Stimulated activated naive CD4-positive, alpha-beta T cell treated with Interleukin-2 at 50 U/mL for 16 hours (primary cell): Measurements from ENCODE around the gene LAPTM5.
"Not testable (repeated sequence)": the region's sequence is repeated elsewhere in the genome, so short reads cannot be mapped to it uniquely, and the experiment has no call there.

Experiments
- DNase-seq: peaks from one replicate; lab custom pipeline; 2025; lab: John Stamatoyannopoulos, UW

Gene LAPTM5

DNA sequence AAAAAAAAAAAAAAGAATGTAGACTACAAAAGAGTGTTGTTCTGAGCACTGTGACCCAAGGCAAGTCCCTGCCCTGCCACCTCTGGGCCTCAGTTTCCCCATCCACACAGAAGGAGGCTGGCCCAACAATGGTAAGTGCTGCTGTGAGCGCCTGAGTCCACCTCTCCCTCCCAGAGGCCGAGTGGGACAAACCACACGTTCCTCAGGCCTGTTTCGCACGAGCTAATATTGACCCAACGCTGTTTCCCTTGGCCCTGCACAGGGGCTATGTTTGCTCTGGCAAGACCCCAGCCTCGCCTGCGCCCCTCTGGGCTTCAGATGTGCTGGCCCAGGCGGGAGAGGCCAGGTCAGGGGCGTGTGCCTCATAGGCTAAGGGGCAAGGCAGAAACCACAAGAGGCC is 12.6 kb upstream of the LAPTM5 start:
- DNase-seq: no peak

DNA sequence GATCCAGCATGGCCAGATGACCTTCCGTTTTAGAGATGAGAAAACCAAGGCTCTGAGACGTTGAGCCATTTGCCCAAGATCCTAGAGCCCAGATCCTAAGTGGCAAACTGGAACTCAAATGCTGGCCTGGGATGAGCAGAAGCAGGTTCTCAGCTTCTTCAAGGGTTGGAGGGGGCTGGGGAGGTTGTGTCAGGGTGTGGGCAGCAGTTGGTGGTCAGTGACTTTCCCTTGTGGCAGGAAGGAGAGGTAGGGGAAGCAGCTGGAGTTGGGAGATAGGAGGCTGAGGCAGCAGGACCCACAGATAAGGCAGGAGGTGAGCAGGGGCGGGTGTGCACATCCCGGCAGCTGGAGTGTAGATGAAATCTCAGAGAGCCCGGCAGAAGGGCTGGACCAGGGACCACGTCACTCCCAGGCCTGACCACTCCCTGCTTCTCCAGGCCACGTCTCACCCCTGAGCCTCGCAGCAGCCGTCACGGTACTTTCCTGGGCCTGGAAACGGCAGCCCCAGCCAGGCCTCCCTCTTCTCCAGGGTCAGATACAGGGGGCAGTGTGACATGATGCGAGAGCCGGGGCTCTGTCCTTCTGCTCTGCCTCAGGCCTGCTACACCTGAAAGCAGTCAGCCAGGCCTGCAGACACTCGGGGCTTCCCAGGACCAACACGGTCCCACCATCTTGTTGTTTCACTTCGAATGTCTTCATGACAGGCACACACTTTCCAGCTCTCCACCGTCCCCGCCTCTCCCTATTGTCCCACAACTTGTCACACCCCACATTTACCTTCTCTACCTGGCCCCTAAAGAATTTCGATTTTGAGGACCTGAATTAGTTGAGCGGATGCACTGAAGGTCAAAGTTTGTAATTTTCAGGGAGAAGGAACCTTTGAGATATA is 11.5 kb upstream of the LAPTM5 start:
- no peak for DNase-seq

DNA sequence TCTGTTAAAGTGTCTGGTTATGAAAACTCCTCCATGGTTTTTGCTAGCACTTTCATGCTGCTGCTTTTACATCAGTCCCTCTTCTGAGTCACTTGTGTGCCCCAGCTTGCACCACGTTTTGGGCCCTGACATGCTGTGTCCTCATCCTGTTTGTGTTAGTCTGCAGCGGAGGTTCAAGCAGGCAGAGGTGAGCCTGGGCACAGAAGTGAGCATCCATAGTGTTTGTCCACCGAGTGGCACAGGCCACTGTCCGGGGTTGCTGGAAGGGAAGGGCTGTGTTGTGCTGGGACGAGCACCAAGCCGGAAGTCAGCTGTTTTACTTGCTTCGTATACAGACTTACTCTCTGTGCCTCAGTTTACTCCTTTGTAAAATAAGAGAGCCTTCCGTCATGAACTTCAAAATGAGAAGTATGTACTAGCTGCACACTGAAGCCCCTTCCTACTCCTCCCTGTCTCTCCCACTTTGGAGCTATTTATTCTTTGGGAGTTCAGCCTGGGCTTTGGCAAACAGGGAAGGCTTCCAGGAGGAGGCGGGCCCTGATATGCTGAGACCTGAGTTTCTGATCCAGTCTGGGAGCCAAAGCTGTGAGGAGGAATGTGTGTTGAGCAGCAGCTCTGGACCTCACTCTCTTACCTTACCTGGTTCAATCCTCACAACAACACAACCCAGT is 10.7 kb upstream of the LAPTM5 start:
- no peak for DNase-seq

DNA sequence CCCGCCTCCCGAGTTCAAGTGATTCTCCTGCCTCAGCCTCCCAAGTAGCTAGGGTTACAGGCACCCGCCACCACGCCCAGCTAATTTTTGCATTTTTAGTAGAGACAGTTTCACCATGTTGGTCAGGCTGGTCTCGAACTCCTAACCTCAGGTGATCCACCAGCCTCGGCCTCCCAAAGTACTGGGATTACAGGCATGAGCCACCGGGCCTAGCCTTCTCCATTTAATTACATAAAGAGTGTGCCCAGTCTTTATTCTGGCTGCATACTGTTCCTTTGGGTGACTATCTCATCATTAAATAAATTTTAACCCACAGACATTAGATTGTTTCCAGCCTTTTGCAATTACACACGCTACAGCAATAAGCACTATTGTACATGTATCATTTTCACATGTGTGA is 9.4 kb upstream of the LAPTM5 start:
- DNase-seq: not testable (repeated sequence)

DNA sequence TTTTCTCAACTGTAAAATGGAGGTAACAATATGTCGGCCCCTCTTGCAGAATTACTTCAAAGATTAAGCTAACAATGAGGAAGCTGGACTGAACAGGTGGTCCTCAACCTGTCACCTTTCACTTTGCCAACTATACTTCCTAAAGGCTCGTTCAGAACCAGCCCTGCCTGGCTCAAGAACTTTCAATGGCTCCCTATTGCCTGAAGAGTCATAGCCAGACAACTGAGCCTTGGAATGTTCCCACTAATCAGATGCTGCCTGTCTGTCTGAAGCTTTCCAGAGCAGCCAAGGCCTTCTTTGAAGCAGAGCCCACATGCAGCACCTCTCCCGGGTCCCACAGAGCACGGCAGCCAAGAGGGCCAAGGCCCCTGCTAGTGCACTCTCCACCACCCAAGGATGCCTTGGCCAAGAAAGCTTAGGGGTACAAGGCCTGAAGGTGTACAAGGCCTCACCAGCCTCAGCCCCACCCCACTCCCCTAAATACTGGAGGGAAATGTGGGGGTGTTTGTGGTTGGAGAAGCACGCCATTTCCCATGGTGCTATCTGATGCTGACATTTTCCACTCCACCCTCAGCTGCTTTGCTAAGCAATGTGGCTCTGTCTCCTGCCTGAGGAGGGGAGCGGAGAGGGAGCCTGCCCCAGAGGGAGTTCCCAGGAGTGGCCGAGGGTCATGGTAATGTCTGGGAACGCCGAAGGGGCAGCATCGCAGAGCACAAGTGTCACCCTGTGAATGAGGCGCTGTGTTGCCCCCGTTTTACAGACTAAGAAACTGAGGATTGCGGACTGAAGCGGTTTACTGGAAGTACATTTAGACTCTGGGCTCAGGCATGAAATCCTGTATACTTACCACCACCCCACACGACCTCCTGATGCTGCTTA is 8.2 kb upstream of the LAPTM5 start:
- DNase-seq: no peak

DNA sequence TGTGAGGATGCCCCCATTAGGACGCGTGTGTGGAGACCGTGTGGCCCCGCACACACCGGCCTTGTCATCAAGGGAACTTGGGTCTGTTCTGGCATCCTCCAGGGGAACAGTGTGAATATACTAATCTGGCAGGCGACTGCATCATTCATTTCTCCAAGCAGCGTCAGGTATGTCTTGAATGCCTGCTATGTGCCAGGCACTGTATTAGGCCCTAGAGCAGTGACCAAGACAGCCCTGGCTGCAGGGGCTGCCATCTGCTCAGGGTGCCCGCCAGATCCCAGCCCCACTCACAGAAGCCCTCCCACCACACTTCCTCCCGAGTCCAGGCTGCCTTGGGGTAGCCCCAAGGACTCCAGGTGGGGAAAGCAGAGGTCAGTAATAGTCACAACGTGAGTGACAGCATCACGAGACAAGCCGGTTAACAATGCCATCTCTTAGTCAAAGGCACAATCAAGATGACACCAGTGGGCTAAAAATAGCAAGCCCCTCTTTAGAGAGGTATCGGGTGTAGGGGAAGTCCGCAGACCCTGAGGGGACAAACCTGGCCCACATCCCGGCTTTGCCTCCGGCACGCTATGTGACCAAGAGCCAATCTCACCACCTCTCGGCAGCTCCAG is 7.5 kb upstream of the LAPTM5 start:
- no peak for DNase-seq

DNA sequence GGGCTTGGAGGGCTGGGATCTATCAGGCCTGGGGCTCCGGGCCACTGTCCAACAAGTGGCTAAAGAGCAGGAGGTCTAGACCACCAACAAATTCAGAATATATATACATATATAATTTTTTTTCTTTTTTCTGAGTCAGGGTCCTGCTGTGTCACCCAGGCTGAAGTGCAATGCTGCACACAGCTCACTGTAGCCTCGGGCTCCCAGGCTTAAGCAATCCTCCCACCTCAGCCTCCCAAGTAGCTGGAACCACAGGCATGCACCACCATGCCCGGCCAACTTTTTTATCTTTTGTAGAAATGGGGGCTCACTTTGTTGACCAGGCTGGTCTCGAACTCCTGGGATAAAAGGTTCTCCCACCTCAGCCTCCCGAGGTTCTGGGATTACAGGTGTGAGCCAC is 6.8 kb upstream of the LAPTM5 start:
- DNase-seq: no peak

DNA sequence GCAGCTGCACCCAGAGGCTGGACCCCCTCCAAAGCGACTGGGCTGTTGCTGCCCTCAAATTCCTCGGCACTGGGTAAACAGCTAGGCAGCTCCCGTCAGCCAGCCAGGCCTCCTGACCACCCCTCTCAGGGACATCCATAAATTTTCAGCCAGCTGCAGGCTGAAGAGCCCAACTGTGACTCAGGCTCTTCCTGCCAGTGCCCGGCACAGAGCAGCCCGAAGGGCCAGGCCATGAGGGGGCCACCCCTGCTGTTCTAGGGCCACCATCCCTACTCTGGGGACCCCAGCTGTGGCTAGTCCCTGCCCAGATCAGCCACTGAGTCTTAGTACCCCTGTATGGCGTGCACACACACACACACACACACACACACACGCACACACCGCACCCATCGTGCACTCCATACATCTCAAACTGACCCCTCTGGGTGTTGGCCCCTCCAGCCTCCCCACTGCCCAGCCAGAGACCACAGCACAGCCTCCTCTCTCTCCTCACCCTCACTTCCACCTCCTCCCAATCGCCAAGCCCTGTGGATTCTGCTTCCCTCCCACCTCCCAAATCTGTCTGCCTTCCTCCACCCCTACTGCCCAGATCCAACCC is 6.2 kb upstream of the LAPTM5 start:
- no peak for DNase-seq

DNA sequence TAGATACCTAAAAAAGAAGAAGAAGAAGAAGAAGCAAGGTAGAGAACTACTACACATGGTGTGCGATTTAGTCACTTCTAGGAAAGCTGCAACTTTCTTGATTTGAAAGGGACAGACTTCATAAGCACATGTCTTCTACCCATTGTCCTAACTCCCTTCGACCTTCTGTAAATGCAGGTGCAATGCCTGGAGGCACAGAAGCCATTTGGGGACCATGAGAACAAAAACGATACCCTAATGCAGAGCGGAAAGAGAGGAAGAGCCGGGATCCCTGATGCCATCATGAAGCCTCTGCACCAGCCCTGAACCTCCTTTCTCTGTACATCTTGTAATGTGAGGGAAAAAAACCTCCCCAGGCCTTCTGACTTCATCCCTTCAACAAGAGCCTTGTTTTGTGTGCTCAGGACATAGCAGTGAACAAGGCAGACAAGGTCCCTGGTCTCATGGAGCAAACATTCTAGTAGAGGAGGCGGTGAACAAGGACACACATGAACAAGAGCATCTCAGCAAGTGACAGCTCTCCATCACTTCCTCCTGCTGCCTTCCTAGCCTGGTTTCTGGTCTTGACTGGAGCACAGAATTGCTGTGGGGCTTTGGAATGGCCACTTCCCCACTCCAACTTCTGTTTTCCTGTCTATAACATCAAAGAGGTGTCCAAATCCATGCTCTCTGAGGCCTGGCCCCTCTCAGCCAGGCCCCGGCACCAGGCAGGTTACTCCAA is 5.5 kb upstream of the LAPTM5 start:
- no peak for DNase-seq

DNA sequence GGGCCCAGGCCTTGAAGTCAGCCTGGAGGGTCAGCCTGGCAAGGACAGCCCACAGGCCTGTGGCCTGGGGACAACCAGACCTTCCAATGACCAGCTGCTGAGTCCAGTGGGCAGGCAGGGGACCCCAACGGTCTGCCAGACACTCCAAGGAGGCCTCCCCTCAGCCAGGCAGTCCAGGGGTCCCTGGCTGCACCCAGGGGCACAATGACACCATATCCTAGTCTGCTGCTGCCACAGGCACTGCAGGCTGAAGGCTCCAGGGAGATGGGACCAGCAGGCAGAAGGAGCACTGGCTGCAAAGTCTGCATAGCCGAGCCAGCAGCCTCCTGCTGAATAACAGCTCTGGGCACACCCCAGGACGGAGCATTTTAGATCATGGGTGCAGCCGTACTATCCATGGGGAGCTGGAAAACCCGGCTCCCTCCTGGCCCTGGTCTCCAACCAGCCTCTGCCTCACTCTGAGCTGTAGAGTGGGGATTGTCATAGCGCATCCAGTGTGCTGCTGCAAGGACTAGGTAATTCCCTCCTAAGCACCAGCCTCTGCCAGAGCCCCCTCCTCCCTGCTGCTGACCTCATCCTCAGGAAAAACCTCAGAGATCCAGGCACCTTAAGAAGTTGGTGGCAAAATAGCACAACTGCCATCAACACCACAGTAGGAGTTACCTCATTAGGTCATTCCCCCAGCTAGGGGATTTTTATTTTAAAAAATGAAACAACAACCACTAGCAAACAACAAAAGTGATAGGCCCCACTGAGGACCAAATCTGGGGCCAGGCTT is 4.8 kb upstream of the LAPTM5 start:
- DNase-seq: no peak

DNA sequence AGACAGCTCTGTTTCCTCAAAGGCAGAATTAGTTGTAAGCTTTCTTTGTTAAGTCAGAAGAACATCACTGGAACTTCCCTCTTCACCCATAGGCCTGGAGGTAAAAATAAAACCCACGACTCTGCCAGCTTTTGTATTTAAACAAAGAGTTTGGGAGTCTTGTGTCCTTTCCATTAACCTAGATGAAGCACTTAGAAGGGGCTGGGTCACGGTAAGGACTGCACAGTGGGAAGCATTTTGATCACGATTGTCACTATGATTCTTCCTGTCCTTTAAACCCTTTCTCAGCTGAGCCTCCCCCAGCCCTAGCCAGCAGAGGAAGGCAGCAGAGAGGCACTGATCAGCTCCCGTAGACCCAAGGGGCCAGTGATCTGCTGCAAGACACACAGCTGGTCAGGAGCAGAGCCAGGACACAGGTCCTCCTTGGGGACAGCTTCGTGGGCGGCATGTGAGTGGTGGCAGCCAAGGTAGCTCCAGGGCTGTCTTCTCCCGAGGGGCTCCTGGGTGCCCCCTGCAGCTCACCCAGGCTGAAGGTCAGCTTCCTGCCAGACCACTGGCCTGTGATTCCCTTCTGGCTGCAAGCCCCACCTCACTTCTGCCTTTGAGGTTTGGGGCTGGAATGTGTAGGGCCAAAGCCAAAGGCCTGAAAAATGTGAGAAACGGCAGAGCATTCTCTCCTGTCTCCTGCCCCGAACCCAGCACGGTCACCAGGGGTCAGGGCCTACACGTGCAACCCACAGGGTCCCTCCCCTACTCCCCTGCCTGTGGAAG is 4.0 kb upstream of the LAPTM5 start:
- DNase-seq: no peak

DNA sequence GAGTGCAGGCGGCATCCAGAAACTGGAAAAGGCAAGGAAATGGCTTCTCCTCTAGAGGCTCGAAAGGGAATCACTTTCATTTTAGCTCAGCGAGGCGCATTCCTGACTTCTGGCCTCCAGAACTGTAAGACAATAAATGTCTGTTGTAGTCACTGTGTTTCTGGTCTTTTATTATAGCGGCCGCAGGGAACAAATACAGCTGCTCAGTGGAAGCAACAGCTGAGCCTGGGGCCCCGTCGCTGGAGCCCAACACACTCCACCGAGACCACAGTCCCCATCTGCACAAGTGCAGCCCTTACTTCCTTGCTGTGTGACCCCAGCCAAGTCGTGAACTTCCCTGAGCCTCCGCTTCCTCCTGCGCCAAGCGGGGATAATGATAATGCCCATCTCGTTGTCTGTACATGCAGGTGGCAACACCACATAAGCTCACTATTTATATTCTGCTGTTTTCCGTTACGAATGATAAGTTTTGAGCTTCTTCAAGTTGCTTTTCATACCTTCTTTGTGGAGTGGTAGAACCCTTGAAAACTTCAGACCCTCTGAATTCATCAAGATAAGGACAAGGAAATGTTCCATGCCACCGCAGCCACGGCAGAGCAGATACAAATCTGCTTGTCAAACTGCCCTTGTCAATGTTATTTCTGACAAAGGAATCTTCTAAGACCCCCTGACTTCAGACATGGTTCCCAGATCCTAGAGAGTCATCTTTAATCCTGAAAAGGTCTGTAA is 3.2 kb upstream of the LAPTM5 start:
- no peak for DNase-seq

DNA sequence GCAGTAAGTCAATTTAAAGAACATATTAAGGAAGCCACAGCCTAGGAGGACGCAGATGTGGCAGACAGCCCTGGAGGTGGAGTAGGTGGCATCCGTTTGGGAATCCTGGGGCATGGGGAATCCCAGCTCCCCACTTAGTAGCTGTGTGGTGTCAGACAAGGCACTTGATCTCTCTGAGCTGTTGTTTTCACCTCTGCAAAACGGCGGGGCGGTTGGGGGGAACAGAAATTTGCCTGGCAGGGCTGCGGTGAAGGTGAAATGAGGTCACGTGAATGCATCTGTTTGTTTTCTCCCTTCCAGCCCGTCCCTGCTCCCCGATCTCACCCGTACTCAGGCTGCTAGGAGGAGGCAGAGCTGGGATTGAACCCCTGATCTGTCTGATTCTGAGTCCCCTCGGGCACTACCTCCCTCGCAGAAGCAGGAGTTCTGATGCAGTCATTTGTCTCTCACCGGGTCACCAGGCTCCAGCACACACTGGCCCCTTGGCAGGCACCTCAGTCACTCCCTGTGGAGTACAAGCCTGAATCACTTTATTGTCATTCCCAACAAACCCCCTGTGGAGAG is 2.2 kb upstream of the LAPTM5 start:
- peak; percentile 54 for DNase-seq

DNA sequence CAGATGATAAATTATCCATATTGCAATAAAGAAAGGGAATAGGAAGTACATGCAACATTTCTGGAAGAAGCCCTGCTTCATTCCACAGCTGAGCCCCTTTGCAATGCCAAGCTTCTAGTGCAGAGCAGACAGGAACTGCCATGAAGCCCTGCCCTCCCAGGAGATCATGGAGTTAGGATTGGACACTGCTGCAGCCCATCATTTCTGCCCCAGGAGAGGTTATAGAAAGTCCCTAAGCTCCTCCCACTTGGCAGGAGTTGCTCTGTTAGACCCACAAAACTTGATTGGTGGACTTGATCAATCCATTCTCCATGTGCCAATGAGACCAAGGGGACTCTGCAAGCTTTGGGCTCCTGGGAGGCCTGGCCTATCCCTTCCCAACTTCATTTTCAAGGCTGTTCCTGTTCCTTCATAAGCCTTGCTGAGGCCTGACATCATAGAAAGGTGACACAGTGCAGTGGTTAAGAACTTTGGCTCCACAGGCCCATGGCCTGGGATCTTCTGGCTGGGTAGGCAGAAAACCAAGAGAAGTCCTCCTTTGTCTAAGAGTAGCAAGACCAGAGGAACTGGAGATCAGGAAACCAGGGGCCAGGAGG is 1.3 kb upstream of the LAPTM5 start:
- no peak for DNase-seq

DNA sequence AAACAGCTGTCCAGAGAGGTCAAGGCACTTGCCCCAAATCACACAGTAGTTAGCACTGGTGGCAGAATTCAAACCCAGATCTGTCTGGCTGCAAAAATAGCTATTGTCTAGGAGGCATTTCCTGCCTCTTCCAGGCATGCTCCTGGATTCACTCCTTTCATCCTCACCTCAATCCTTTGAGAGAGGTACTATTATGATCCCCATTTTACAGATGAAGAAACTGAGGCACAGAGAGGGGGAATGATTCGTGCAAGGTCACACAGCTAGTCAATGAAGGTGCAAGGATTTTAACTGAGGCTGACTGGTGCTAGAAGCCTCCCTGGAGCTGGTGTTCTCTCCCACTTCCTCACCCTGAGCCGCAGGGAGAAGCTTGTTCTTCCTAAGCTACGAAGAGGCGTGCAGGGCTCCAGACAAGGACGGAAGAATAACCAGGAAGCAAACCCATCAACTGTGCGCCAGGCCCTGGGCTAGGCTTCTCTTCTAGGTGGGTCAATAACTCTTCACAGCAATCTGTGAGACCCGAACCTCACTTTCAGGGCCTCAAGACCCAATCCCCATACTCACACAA is 631 bp upstream of the LAPTM5 start:
- no peak for DNase-seq

DNA sequence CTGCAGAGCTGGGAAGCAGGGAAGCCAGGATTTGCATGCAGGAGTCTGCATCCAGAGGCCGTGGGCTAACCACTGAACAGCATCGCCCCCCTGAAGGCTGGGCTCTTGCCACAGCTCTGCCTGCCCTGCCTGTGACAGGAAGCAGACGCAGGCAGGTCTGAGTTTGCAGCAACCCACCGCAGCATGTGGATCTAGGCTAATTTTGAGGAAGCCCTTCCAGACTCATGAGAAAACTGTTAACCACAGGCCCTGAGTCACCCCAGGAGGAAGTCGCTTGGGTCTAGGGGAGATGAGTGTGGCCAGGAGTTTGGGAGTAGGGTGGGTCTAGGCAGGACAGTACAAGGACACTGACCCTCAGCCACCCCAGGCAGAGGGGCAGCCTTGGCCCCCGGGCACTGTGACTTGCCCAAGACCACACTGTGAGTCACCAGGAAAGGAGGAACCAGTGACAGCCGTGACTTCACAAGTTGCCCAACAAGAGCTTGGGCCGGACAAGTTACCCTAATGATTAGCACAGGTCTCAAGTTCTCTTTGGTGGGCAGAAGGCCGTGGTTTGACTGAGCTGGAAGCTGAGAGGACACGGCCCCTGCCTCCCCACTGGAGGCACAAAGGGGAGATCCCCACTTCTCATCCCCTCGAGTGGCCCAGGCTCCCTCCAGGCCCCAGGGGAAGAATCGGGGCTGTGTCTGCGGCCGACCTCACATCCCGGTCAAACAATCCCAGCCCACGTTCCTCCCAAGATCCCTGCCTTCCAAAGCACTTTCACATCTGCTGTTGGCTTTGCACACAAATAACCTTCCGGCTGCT is 826 bp downstream of the LAPTM5 start:
- peak; percentile 62 for DNase-seq

DNA sequence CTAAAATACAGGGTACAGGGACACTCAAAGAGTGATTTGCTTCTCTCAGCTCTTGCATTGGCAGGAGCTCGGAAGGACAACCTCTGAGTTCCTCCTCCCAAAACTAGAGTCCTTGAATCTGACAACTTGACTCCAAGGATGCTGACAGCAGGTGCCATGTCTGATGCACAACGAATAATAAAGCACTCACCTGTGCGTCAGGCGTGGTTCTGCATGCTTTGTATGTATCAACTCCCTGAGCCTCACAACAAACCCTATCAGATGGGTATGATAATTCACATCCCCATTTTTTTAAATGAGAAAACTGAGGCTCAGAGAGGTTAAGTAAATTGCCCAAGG is 1.4 kb downstream of the LAPTM5 start:
- no peak for DNase-seq
